SJSA1 (cell line): ENCODE measurements around the gene ZBTB33. TPM values are rescaled to one million over a fixed set of nuclear protein-coding genes. Genes with fewer than 3 reads are reported as not detected.

Experiments used
- DNase-seq, 2 experiments: peaks; one replicate each; pipeline ENCODE4 v3.0.0-alpha.2; 2015 to 2020; ENCODE audit warnings: low spot score in 2 of 2, low read depth in 1 of 2
- H3K27ac ChIP-seq: fragments of 250-450 bp; sonication (Bioruptor Pico); 2 replicates; pipeline ENCODE4 v1.5.1; 2020; ENCODE audit warnings: mild to moderate bottlenecking, moderate library complexity
- H3K27me3 ChIP-seq: fragments of 250-450 bp; sonication (Bioruptor Pico); replicated peaks from 2 replicates; pipeline ENCODE4 v1.5.1; 2020; ENCODE audit warnings: mild to moderate bottlenecking, moderate library complexity
- H3K36me3 ChIP-seq: fragments of 250-450 bp; sonication (Bioruptor Pico); 2 replicates; pipeline ENCODE4 v1.5.1; 2020; ENCODE audit warnings: mild to moderate bottlenecking
- H3K4me1 ChIP-seq: fragments of 250-450 bp; sonication (Bioruptor Pico); replicated peaks from 2 replicates; pipeline ENCODE4 v1.6.1; 2021; ENCODE audit warnings: mild to moderate bottlenecking
- H3K4me3 ChIP-seq: fragments of 250-450 bp; sonication (Bioruptor Pico); 2 replicates; pipeline ENCODE4 v1.5.1; 2020; ENCODE audit warnings: mild to moderate bottlenecking
- H3K9me3 ChIP-seq: fragments of 250-450 bp; sonication (Bioruptor Pico); replicated peaks from 2 replicates; pipeline ENCODE4 v1.5.1; 2020; ENCODE audit warnings: mild to moderate bottlenecking
- total RNA-seq: library from RNA; depleted of rRNA; stranded (reverse); fragments of >200 nt; shearing (Covaris generic); gene quantifications from 2 replicates; pipeline ENCODE4 v1.2.3, GENCODE V29; 2014; rRNA removed

The ZBTB33 gene
- total RNA-seq: 14.2 and 14.3 TPM in 2 replicates

GRCh38 chrX:120250522-120251271 lies at the start of gene ZBTB33:
ZBTB33 (plus strand) TSS chrX:120250812; CDS start chrX:120253416, 2,604 bp downstream.
- no peaks in the 10 kb centered on the region for H3K27me3 ChIP-seq
- no peaks in the 10 kb centered on the region for H3K9me3 ChIP-seq
- H3K27ac ChIP-seq: peak within 1 kb of the TSS; percentile 72
- DNase-seq: peak; percentile 93 to 94
- H3K4me1 ChIP-seq: peaks cover 3% of the 10 kb centered on the region; the same call in 1 of the 2 replicates
- H3K4me3 ChIP-seq: peak within 1 kb of the TSS; percentile 72
- H3K36me3 ChIP-seq: peaks cover 16% of the 10 kb centered on the region

DNA sequence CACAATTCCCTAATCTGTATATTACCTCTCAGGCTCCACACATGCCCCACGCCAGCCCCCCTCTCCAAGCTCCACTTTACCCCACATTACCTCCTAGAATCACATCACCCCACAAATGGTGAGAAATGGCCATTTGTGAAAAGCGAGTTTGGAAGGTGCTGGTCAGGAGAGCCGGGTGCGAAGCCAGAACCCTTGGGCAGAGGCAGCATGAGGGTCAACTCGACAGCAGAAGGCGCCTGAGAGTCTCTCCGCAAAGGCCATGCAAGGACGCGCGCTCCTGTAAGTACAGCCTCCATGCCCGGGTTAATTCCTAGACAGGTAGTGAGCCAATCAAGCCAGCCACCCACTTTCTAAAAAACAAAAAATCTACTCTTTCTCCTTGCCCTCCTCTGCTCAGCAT lies 49.8 kb upstream of the ZBTB33 start:
- Histone ChIP-seq H3K4me3 (no peak overlapping the region), H3K4me1 (no peaks in the 10 kb centered on the region), H3K27ac (no peak overlapping the region), H3K27me3 (no peaks in the 10 kb centered on the region), H3K9me3 (no peaks in the 10 kb centered on the region), H3K36me3 (no peaks in the 10 kb centered on the region)
- no peak for DNase-seq

GRCh38 chrX:120205816-120206753 lies 44.5 kb upstream of the ZBTB33 start:
- Histone ChIP-seq H3K36me3 (no peaks in the 10 kb centered on the region), H3K4me3 (no peak overlapping the region), H3K4me1 (no peaks in the 10 kb centered on the region), H3K9me3 (no peaks in the 10 kb centered on the region), H3K27me3 (no peaks in the 10 kb centered on the region), H3K27ac (no peak overlapping the region)
- DNase-seq: no peak

DNA sequence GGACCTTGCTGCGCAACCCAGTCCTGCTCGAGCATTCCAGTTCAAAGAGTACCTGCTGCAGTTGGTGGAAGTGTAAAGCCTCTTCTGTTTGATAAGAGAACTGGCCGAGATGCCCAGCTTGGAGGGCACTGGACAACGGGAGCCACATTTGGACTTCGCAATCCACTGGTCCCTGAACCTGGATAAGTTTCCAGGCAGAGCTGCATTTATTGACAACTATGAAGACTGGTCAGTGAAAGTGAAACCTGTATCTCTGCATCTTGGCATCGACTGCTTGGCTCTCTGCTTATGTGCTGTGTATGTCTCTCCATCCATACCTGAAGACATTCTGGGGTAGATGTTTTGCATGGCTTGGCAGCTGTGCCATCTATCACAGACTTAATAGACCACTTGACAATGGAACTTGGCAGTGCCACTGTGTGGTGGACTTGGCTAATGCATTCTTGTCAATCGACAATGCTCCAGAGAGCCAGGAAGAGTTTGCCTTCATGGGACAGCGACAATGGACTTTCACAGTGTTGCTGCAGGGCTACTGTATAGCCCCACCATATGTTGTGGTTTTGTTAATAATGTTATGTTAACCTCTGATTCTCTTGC lies 43.5 kb upstream of the ZBTB33 start:
- Histone ChIP-seq H3K27me3 (no peaks in the 10 kb centered on the region), H3K9me3 (no peaks in the 10 kb centered on the region), H3K36me3 (no peaks in the 10 kb centered on the region), H3K4me1 (no peaks in the 10 kb centered on the region), H3K27ac (no peak overlapping the region), H3K4me3 (no peak overlapping the region)
- no peak for DNase-seq

- H3K36me3 ChIP-seq: no peaks in the 10 kb centered on the region
- DNase-seq: peak; percentile 21 to 47
Observed at GRCh38 chrX:120213438-120214265, 37.0 kb upstream of the ZBTB33 start.

GRCh38 chrX:120223374-120223773 lies 27.2 kb upstream of the ZBTB33 start:
- no peak overlapping the region for H3K27ac ChIP-seq

More at GRCh38 chrX:120213438-120214265, 37.0 kb upstream of the ZBTB33 start:
- Histone ChIP-seq H3K4me1 (no peaks in the 10 kb centered on the region), H3K9me3 (no peaks in the 10 kb centered on the region), H3K4me3 (no peak overlapping the region), H3K27me3 (no peaks in the 10 kb centered on the region), H3K27ac (no peak overlapping the region)

GRCh38 chrX:120224388-120224787 lies 26.2 kb upstream of the ZBTB33 start:
- Histone ChIP-seq H3K4me3 (no peak overlapping the region), H3K36me3 (no peaks in the 10 kb centered on the region), H3K9me3 (no peaks in the 10 kb centered on the region), H3K27me3 (no peaks in the 10 kb centered on the region), H3K4me1 (no peaks in the 10 kb centered on the region), H3K27ac (no peak overlapping the region)
- DNase-seq: no peak

More at GRCh38 chrX:120223374-120223773, 27.2 kb upstream of the ZBTB33 start:
- Histone ChIP-seq H3K4me3 (no peak overlapping the region), H3K9me3 (no peaks in the 10 kb centered on the region), H3K36me3 (no peaks in the 10 kb centered on the region), H3K27me3 (no peaks in the 10 kb centered on the region), H3K4me1 (no peaks in the 10 kb centered on the region)
- DNase-seq: no peak

DNA sequence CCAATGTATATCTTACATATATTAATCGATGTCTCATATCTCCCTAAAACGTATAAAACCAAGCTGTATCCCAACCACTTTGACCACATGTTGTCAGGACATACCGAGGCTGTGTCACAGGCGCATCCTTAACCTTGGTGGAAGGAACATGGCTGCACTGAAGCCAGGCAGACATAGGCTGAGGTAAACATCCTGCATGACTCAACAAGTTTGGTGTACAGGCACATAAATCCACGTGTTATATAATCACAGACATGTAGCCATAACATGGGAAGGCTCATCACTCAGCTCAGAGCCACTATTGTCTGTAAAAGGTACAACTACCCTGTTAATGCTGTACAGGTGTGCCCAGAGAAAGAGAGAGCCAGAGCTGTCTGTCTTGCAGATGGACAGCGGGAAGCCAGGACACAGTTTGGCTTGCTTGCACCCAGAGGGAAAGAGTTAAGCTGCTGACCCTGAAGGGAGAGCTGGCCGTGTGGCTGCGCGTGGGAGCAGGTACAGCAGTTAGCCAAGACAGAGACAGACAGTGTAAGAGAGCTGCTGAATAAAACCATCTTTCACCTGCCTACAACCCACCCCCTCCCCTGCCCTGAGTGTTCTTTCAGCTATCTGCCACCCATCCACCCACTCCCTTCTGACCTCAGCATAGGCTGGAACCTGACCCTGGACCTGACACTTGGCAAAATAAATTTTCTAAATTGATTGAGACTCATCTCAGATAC lies 22.3 kb upstream of the ZBTB33 start:
- H3K27ac ChIP-seq: no peak overlapping the region
- no peak overlapping the region for H3K4me3 ChIP-seq
- no peaks in the 10 kb centered on the region for H3K27me3 ChIP-seq
- no peaks in the 10 kb centered on the region for H3K4me1 ChIP-seq
- no peaks in the 10 kb centered on the region for H3K36me3 ChIP-seq
- no peak for DNase-seq
- H3K9me3 ChIP-seq: no peaks in the 10 kb centered on the region

DNA sequence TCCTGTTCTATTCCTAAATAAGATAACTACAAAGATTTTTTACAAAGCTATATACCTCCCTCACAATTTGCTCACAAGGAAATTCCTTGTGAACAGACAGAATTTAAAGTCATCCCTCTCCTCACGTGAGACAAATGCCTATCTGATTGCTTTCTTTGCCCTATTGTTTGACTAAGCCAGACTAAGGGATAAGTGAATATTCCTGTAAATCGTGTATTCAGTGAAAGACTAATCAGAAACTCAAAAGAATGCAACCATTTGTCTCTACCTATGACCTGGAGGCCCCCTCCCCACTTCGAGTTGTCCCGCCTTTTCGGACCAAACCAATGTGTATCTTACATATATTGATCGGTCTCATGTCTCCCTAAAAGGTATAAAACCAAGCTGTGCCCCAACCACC lies 15.3 kb upstream of the ZBTB33 start:
- no peak for DNase-seq
- Histone ChIP-seq H3K36me3 (no peaks in the 10 kb centered on the region), H3K9me3 (no peaks in the 10 kb centered on the region), H3K4me1 (no peaks in the 10 kb centered on the region), H3K27me3 (no peaks in the 10 kb centered on the region), H3K4me3 (no peak overlapping the region), H3K27ac (no peak overlapping the region)

GRCh38 chrX:120236687-120237479 lies 13.7 kb upstream of the ZBTB33 start:
- no peaks in the 10 kb centered on the region for H3K9me3 ChIP-seq
- DNase-seq: no peak
- H3K27ac ChIP-seq: no peak overlapping the region

DNA sequence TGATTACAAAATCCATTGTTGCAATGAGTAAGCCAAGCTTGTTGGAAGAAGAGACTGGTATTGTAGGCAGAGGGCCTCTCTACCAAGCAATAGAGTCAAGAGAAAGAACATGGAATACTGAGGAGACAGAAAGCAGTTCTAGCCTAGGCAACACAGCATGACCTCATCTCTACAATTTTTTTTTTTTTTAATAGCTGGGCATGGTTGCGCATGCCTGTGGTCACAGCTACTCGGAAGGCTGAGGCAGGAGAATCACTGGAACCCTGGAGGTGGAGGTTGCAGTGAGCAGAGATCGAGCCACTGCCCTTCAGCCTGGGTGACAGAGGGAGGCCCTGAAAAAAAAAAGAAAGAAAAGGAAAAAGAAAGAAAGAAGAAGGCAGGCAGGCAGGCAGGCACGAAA lies 11.7 kb upstream of the ZBTB33 start:
- Histone ChIP-seq H3K4me3 (no peak overlapping the region), H3K27ac (no peak overlapping the region), H3K27me3 (no peaks in the 10 kb centered on the region), H3K9me3 (no peaks in the 10 kb centered on the region), H3K36me3 (no peaks in the 10 kb centered on the region), H3K4me1 (peaks cover 4% of the 10 kb centered on the region; the same call in 1 of the 2 replicates)
- no peak for DNase-seq

More at GRCh38 chrX:120236687-120237479, 13.7 kb upstream of the ZBTB33 start:
- no peak overlapping the region for H3K4me3 ChIP-seq
- no peaks in the 10 kb centered on the region for H3K4me1 ChIP-seq
- H3K27me3 ChIP-seq: no peaks in the 10 kb centered on the region
- H3K36me3 ChIP-seq: no peaks in the 10 kb centered on the region

DNA sequence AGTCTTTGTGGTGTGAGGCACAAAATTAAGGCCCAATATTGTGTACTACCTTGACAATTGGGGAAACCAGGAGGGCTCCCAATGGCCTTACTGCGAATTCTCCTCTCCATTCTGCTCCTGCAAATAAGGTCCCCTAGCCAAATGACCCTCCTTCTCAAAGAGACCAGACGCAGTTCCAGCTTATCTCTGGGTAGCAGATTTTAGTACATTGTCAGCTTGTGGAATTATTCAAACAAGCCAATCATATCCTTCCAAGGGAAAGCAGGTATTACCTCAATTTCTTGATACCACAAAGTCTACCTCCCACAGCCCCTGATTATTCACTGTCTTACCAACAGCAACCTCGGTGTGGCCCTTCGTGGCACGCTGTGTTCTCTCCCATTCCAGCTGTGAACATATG lies 7.8 kb upstream of the ZBTB33 start:
- DNase-seq: no peak
- Histone ChIP-seq H3K9me3 (no peaks in the 10 kb centered on the region), H3K4me1 (peaks cover 5% of the 10 kb centered on the region; the same call in 1 of the 2 replicates), H3K27ac (no peak overlapping the region), H3K4me3 (no peak overlapping the region), H3K36me3 (peaks cover 3% of the 10 kb centered on the region; the same call in 1 of the 2 replicates), H3K27me3 (no peaks in the 10 kb centered on the region)
